HG03159 (cell line): ENCODE data around the gene C19orf25.

ENCODE experiments used
- ATAC-seq: cut with Tn5 transposase; IDR thresholded peaks from one replicate; pipeline ENCODE4 v1.9.1; 2021; ENCODE audit warnings: mild to moderate bottlenecking, moderate library complexity; ENCODE audit not compliant: unreplicated experiment

C19orf25 gene

GRCh38 chr19:1467490-1468273 lies 11.3 kb downstream of the C19orf25 start:
- ATAC-seq: no peak

- ATAC-seq: no peak
These were observed 11.9 kb downstream of the C19orf25 start for GRCh38 chr19:1467215-1467489.

- no peak for ATAC-seq
These were observed 12.4 kb downstream of the C19orf25 start for GRCh38 chr19:1466461-1467214.

GRCh38 chr19:1466018-1466460 lies 13.0 kb downstream of the C19orf25 start:
- no peak for ATAC-seq

- ATAC-seq: no peak
These were observed 13.6 kb downstream of the C19orf25 start for GRCh38 chr19:1465191-1466016.

- no peak for ATAC-seq
These were observed 17.2 kb downstream of the C19orf25 start for GRCh38 chr19:1461862-1462261.

- no peak for ATAC-seq
These were observed 18.7 kb downstream of the C19orf25 start for GRCh38 chr19:1460033-1460995.

- no peak for ATAC-seq
These were observed 19.5 kb downstream of the C19orf25 start for GRCh38 chr19:1459479-1459878.

GRCh38 chr19:1457892-1458291 lies 21.1 kb downstream of the C19orf25 start:
- no peak for ATAC-seq

- no peak for ATAC-seq
These were observed 21.8 kb downstream of the C19orf25 start for GRCh38 chr19:1457031-1457739.

- ATAC-seq: no peak
These were observed 22.7 kb downstream of the C19orf25 start for GRCh38 chr19:1456121-1456900.

GRCh38 chr19:1455336-1456120 lies 23.5 kb downstream of the C19orf25 start:
- no peak for ATAC-seq

GRCh38 chr19:1455002-1455335 lies 24.0 kb downstream of the C19orf25 start:
- no peak for ATAC-seq

- ATAC-seq: no peak
These were observed 25.3 kb downstream of the C19orf25 start for GRCh38 chr19:1453525-1454364.

- ATAC-seq: no peak
These were observed 26.1 kb downstream of the C19orf25 start for GRCh38 chr19:1452802-1453524.

GRCh38 chr19:1451916-1452801 lies 26.9 kb downstream of the C19orf25 start:
- no peak for ATAC-seq
